H1 (cell line): Measurements from ENCODE around the gene HSF5. TPM values are rescaled to one million over a fixed set of nuclear protein-coding genes. Genes with fewer than 3 reads are reported as not detected.

Experiments
- CTCF ChIA-PET: fragments of 300-600 bp; sonication (Branson Sonifier 250); formaldehyde crosslinking; loops from one replicate; lab custom pipeline; 2021; ENCODE audit not compliant: partially characterized antibody; lab: Charles Lee
- POLR2A ChIA-PET: fragments of 300-600 bp; sonication (Branson Sonifier 250); formaldehyde crosslinking; loops from one replicate; lab custom pipeline; 2021; ENCODE audit warnings: inconsistent platforms; ENCODE audit not compliant: partially characterized antibody; lab: Charles Lee
- DNase-seq, 2 experiments: peaks; one replicate each; pipeline versions ENCODE4 v3.0.0 to v3.0.0-alpha.2; 2010 to 2022; ENCODE audit warnings: low spot score in 2 of 2, low read depth in 1 of 2, mixed read lengths in 1 of 2
- FAIRE-seq: peaks from 2 replicates; lab custom pipeline; 2011; peaks lifted over from hg19 to GRCh38; lab: Jason Lieb, UNC
- H2AFZ ChIP-seq: 2 replicates; pipeline ENCODE4 v1.8.1; 2012; ENCODE audit warnings: low read length, inconsistent platforms
- H2AK5ac ChIP-seq: 2 replicates; pipeline ENCODE4 v1.6.1; 2013; ENCODE audit warnings: low read depth, low read length
- H2BK120ac ChIP-seq: replicated peaks from 2 replicates; pipeline ENCODE3; 2013; ENCODE audit warnings: low read depth, low read length, inconsistent platforms
- H2BK12ac ChIP-seq: 2 replicates; pipeline ENCODE4 v1.6.1; 2013; ENCODE audit warnings: low read depth, low read length
- H2BK15ac ChIP-seq: 2 replicates; pipeline ENCODE4 v1.6.1; 2013; ENCODE audit warnings: low read length
- H2BK20ac ChIP-seq: 2 replicates; pipeline ENCODE4 v1.6.1; 2013; ENCODE audit warnings: low read length
- H2BK5ac ChIP-seq: 2 replicates; pipeline ENCODE4 v1.6.1; 2013; ENCODE audit warnings: low read depth, low read length
- H3K14ac ChIP-seq: 2 replicates; pipeline ENCODE4 v1.6.1; 2013; ENCODE audit warnings: inconsistent platforms; ENCODE audit not compliant: insufficient read length
- H3K18ac ChIP-seq: 2 replicates; pipeline ENCODE4 v1.6.1; 2013; ENCODE audit warnings: low read length; ENCODE audit errors: extremely low read depth
- H3K23ac ChIP-seq: 2 replicates; pipeline ENCODE4 v1.6.1; 2013; ENCODE audit warnings: inconsistent platforms; ENCODE audit not compliant: insufficient read length
- H3K23me2 ChIP-seq: 2 replicates; pipeline ENCODE4 v1.6.1; 2013; ENCODE audit warnings: low read depth, low read length
- H3K27ac ChIP-seq: 2 replicates; pipeline ENCODE4 v1.6.1; 2011; ENCODE audit warnings: low read depth, low read length, inconsistent platforms
- H3K27me3 ChIP-seq, 4 experiments: replicated peaks in 1 of 4; 1 replicate in 1 of 4; 2 replicates in 3 of 4; pipeline versions ENCODE4 v1.6.1 to v1.8.1; 2011 to 2013; ENCODE audit warnings: low read length in 3 of 4, mild to moderate bottlenecking in 3 of 4, inconsistent platforms in 2 of 4, mixed read lengths in 2 of 4, moderate library complexity in 1 of 4; ENCODE audit not compliant: control insufficient read depth in 3 of 4, insufficient read depth in 3 of 4; ENCODE audit errors: extremely low read depth in 1 of 4
- H3K36me3 ChIP-seq, 4 experiments: 2 replicates each; pipeline versions ENCODE4 v1.6.1 to v1.8.1; 2011 to 2013; ENCODE audit warnings: mild to moderate bottlenecking in 4 of 4, low read length in 3 of 4, moderate library complexity in 2 of 4, control low read depth in 1 of 4, inconsistent platforms in 1 of 4; ENCODE audit not compliant: insufficient read depth in 4 of 4, control insufficient read depth in 2 of 4
- H3K4ac ChIP-seq: replicated peaks from 2 replicates; pipeline ENCODE3; 2013; ENCODE audit warnings: low read length, low read depth, mixed read lengths, inconsistent platforms; ENCODE audit not compliant: insufficient read length
- H3K4me1 ChIP-seq, 4 experiments: replicated peaks in 1 of 4; 1 replicate in 1 of 4; 2 replicates in 3 of 4; pipeline versions ENCODE4 v1.6.1 to v1.8.1; 2011 to 2013; ENCODE audit warnings: low read length in 3 of 4, inconsistent platforms in 2 of 4, mixed read lengths in 1 of 4; ENCODE audit not compliant: insufficient read depth in 4 of 4, control insufficient read depth in 3 of 4
- H3K4me2 ChIP-seq, 2 experiments: 2 replicates each; pipeline versions ENCODE4 v1.6.1 to v1.8.1; 2011 to 2013; ENCODE audit warnings: low read depth in 2 of 2, low read length in 2 of 2, control low read depth in 1 of 2, inconsistent platforms in 1 of 2, mild to moderate bottlenecking in 1 of 2; ENCODE audit not compliant: insufficient read depth in 1 of 2
- H3K4me3 ChIP-seq, 4 experiments: fragments of 200-600, 300-600 bp in 1 of 4; sonication (generic), shearing (Covaris generic), sonication (Bioruptor Twin) in 1 of 4; 2 replicates each; pipeline versions ENCODE4 v1.5.1 to v1.8.1; 2011 to 2016; ENCODE audit warnings: low read length in 4 of 4, low read depth in 3 of 4, control low read depth in 2 of 4, inconsistent platforms in 2 of 4, mild to moderate bottlenecking in 2 of 4, mixed read lengths in 1 of 4, moderate library complexity in 1 of 4; ENCODE audit not compliant: insufficient read depth in 2 of 4; ENCODE audit errors: extremely low read depth in 1 of 4
- H3K56ac ChIP-seq: replicated peaks from 2 replicates; pipeline ENCODE3; 2013; ENCODE audit warnings: low read depth, mild to moderate bottlenecking, mixed read lengths, low read length, inconsistent platforms; ENCODE audit not compliant: insufficient read length
- H3K79me1 ChIP-seq: 2 replicates; pipeline ENCODE4 v1.6.1; 2013; ENCODE audit warnings: low read depth, low read length, control low read depth
- H3K79me2 ChIP-seq, 2 experiments: 2 replicates each; pipeline versions ENCODE4 v1.6.1 to v1.8.1; 2012 to 2013; ENCODE audit warnings: low read length in 2 of 2, mild to moderate bottlenecking in 2 of 2, inconsistent platforms in 1 of 2; ENCODE audit not compliant: insufficient read depth in 2 of 2, control insufficient read depth in 1 of 2
- H3K9ac ChIP-seq, 4 experiments: replicated peaks in 1 of 4; 1 replicate in 1 of 4; 2 replicates in 3 of 4; pipeline versions ENCODE4 v1.6.1 to v1.8.1; 2011 to 2013; ENCODE audit warnings: low read depth in 3 of 4, low read length in 3 of 4, control low read depth in 2 of 4, mild to moderate bottlenecking in 2 of 4, moderate library complexity in 2 of 4, inconsistent platforms in 1 of 4; ENCODE audit errors: extremely low read depth in 1 of 4
- H3K9me3 ChIP-seq, 2 experiments: 2 replicates each; pipeline versions ENCODE4 v1.6.1 to v1.8.1; 2012 to 2013; ENCODE audit warnings: mild to moderate bottlenecking in 2 of 2, moderate library complexity in 2 of 2, control low read depth in 1 of 2, inconsistent platforms in 1 of 2, low read depth in 1 of 2, low read length in 1 of 2, mixed read lengths in 1 of 2; ENCODE audit not compliant: insufficient read depth in 2 of 2
- H4K20me1 ChIP-seq, 2 experiments: replicated peaks in 1 of 2; 2 replicates each; pipeline versions ENCODE3 to v1.8.1; 2011 to 2013; ENCODE audit warnings: inconsistent platforms in 2 of 2, low read length in 2 of 2, mild to moderate bottlenecking in 1 of 2; ENCODE audit not compliant: insufficient read depth in 2 of 2, control insufficient read depth in 1 of 2
- H4K5ac ChIP-seq: 2 replicates; pipeline ENCODE4 v1.6.1; 2013; ENCODE audit warnings: low read length, low read depth, mixed read lengths, inconsistent platforms; ENCODE audit not compliant: insufficient read length
- H4K8ac ChIP-seq: 2 replicates; pipeline ENCODE4 v1.8.0; 2013; ENCODE audit warnings: mild to moderate bottlenecking, moderate library complexity, low read length, inconsistent platforms; ENCODE audit not compliant: insufficient read depth; ENCODE audit errors: extremely low read depth
- H4K91ac ChIP-seq: replicated peaks from 2 replicates; pipeline ENCODE3; 2013; ENCODE audit warnings: low read length, mixed read lengths, inconsistent platforms; ENCODE audit not compliant: insufficient read length
- CBX8 ChIP-seq: fragments of 300-800, 300-1000 bp; sonication (generic); IDR thresholded peaks from 2 replicates; pipeline ENCODE4 v1.7.1; 2016; ENCODE audit warnings: low read depth, low read length, borderline replicate concordance
- MAFK ChIP-seq: IDR thresholded peaks from 2 replicates; pipeline ENCODE4 v1.6.1; 2012; ENCODE audit warnings: low read depth, mild to moderate bottlenecking, improper control_type of control experiment, low read length
- NANOG ChIP-seq: IDR thresholded peaks from 2 replicates; pipeline ENCODE4 v1.6.1; 2011; ENCODE audit warnings: low read length, low read depth, mild to moderate bottlenecking, inconsistent platforms; ENCODE audit not compliant: insufficient read depth, poor library complexity, severe bottlenecking
- POLR2A ChIP-seq, 2 experiments: IDR thresholded peaks; 1 replicate in 1 of 2; 2 replicates in 1 of 2; pipeline ENCODE4 v1.6.1; 2011; ENCODE audit warnings: low read depth in 2 of 2, low read length in 2 of 2, mild to moderate bottlenecking in 2 of 2; ENCODE audit errors: control extremely low read depth in 1 of 2
- RBBP5 ChIP-seq: IDR thresholded peaks from 2 replicates; pipeline ENCODE4 v1.7.1; 2012; ENCODE audit warnings: low read depth, mild to moderate bottlenecking, inconsistent platforms, low read length, moderate library complexity, borderline replicate concordance
- RXRA ChIP-seq: IDR thresholded peaks from 2 replicates; pipeline ENCODE4 v1.6.1; 2011; ENCODE audit warnings: low read depth, mild to moderate bottlenecking, low read length, moderate library complexity; ENCODE audit not compliant: insufficient read depth
- SP1 ChIP-seq: IDR thresholded peaks from 2 replicates; pipeline ENCODE4 v1.6.1; 2011; ENCODE audit warnings: low read depth, low read length
- TEAD4 ChIP-seq: IDR thresholded peaks from 2 replicates; pipeline ENCODE4 v1.6.1; 2012; ENCODE audit warnings: low read depth, low read length, inconsistent platforms, mixed read lengths
- WGBS, 2 experiments: shearing (Covaris generic) in 1 of 2; methylation state at CpG; one replicate each; pipeline versions ENCODE4 v1.1.6 to v1.1.7; 2013 to 2015; ENCODE audit warnings: low lambda C conversion rate in 2 of 2, mixed read lengths in 2 of 2, inconsistent platforms in 1 of 2, low coverage in 1 of 2, missing lambda C conversion rate in 1 of 2; ENCODE audit not compliant: insufficient replicate concordance in 2 of 2, insufficient coverage in 1 of 2, insufficient read length in 1 of 2; ENCODE audit errors: extremely low coverage in 1 of 2, missing lambda C conversion rate in 1 of 2; 5-methylcytosine and 5-hydroxymethylcytosine counted together
- polyA plus RNA-seq, 7 experiments: library from polyadenylated mRNA; depleted of rRNA in 3 of 7; stranded (reverse) in 5 of 7; unstranded in 2 of 7; fragments of >200 nt in 5 of 7; fragments of 200-250 nt in 2 of 7; gene quantifications; 1 replicate in 5 of 7; 2 replicates in 1 of 7; 4 replicates in 1 of 7; pipeline versions ENCODE4 v1.2.1 to v1.2.3, GENCODE V29; 2011 to 2013; ENCODE audit warnings: missing spikeins in 2 of 7, mixed read lengths in 2 of 7
- total RNA-seq: library from RNA; stranded (reverse); fragmentation: NEBNext Ultra II Directional; extraction: Animal tissue kit (Norgen Biotek cat#: 25700); gene quantifications from 2 replicates; pipeline ENCODE4 v1.2.1, GENCODE V29; 2021
- TF ChIP-seq, protein P1 (sequence below): IDR thresholded peaks from 2 replicates; pipeline ENCODE4 v1.6.1; 2012; ENCODE audit warnings: low read length, inconsistent platforms

The HSF5 gene
- total and polyA plus RNA-seq, 2 of the 8 experiments (the other 6 are each of a cell fraction or from before 2014, with no cell fraction given), result not detected

DNA sequence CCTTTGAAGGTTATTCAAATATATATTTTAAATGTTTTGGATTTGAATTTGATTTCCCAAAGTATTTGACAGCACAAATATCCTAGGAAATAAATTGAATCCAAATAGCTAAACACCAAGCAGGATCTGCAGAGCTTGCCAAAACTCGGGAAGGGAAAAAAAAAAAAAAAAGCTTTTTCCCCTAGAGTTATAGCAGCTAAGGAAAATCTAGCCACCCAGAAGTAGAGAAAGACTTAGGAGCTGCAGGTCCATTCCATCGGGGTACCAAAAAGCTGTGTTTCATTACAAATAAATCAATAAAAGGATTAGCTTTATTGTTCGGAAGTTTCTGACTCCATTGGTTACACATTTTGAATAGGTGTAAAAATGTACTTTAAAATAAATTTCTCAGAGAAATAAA, 19.3 kb downstream of the HSF5 start:
- H3K4me3 ChIP-seq, result no peak overlapping the region
- H2BK20ac ChIP-seq, result no peak overlapping the region
- H3K23me2 ChIP-seq, result no peaks in the 10 kb centered on the region
- no peaks in the 10 kb centered on the region for H4K20me1 ChIP-seq
- no peak overlapping the region for H2BK12ac ChIP-seq
- no peaks in the 10 kb centered on the region for H3K36me3 ChIP-seq
- H4K5ac ChIP-seq, result no peak overlapping the region
- POLR2A ChIA-PET, result no interaction called here
- H3K4ac ChIP-seq, result no peak overlapping the region
- no peak overlapping the region for H2BK15ac ChIP-seq
- CTCF ChIA-PET, result interaction anchor here (1.9 kb wide), 1 partner anchor 7 kb away, joined by 4 read pairs; no protein-coding TSS in a partner anchor
- no peaks in the 10 kb centered on the region for H3K27me3 ChIP-seq
- no peak overlapping the region for H3K56ac ChIP-seq
- FAIRE-seq (no peak), DNase-seq (no peak)
- no peak overlapping the region for H2AK5ac ChIP-seq
- H3K79me2 ChIP-seq, result no peaks in the 10 kb centered on the region
- no peak overlapping the region for H2AFZ ChIP-seq
- no peak overlapping the region for H2BK5ac ChIP-seq
- H3K27ac ChIP-seq, result no peak overlapping the region
- no peaks in the 10 kb centered on the region for H3K4me1 ChIP-seq
- H3K79me1 ChIP-seq, result no peaks in the 10 kb centered on the region
- H3K23ac ChIP-seq, result no peak overlapping the region
- H3K9ac ChIP-seq, result no peak overlapping the region
- H3K18ac ChIP-seq, result no peak overlapping the region
- H3K4me2 ChIP-seq, result no peak overlapping the region
- no peak overlapping the region for H4K91ac ChIP-seq
- TF ChIP-seq TEAD4 (no peak), POLR2A (IDR thresholded peaks at IDR 0.05; ENCODE audit: control extremely low read depth in 1 of 2, low read depth in 2 of 2, low read length in 2 of 2) (no peak), RBBP5 (no peak), MAFK (no peak), CBX8 (no peak), SP1 (no peak), NANOG (no peak), RXRA (no peak)
- TF ChIP-seq, protein P1, sequence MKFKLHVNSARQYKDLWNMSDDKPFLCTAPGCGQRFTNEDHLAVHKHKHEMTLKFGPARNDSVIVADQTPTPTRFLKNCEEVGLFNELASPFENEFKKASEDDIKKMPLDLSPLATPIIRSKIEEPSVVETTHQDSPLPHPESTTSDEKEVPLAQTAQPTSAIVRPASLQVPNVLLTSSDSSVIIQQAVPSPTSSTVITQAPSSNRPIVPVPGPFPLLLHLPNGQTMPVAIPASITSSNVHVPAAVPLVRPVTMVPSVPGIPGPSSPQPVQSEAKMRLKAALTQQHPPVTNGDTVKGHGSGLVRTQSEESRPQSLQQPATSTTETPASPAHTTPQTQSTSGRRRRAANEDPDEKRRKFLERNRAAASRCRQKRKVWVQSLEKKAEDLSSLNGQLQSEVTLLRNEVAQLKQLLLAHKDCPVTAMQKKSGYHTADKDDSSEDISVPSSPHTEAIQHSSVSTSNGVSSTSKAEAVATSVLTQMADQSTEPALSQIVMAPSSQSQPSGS, result no peak
- TF ChIP-seq, all 59 proteins: peak for 0
- no peak overlapping the region for H3K14ac ChIP-seq
- no peak overlapping the region for H4K8ac ChIP-seq
- 81% methylated on average over 3 of the region's 3 CpGs; no CpG with 5 or more reads in 1 of the 2 experiments for WGBS, 2 experiments
- H2BK120ac ChIP-seq, result no peak overlapping the region
- no peaks in the 10 kb centered on the region for H3K9me3 ChIP-seq
